KBM-7 (cell line): Measurements from ENCODE around the gene VAV3.
"Not testable (repeated sequence)": the region's sequence is repeated elsewhere in the genome, so short reads cannot be mapped to it uniquely, and the experiment has no call there.

Experiments
- DNase-seq: peaks from one replicate; pipeline ENCODE4 v3.0.0-alpha.2; 2015
- in situ Hi-C: fragments of 300-500 bp; cut with MboI; formaldehyde crosslinking; loops from 2 replicates; pipeline ENCODE4 v1.14.3; 2020; ENCODE audit warnings: low sequenced_read_pairs, low pct_unique_long_range_greater_than_20kb, mixed read lengths

VAV3 gene

GRCh38 chr1:107897438-107898345 is 67.3 kb downstream of the VAV3 start:
- in situ Hi-C loops = no loop called here
- peak; percentile 68 for DNase-seq

GRCh38 chr1:107896936-107897335 is 68.0 kb downstream of the VAV3 start:
- DNase-seq = no peak
- in situ Hi-C loops = no loop called here

GRCh38 chr1:107896401-107896800 is 68.6 kb downstream of the VAV3 start:
- DNase-seq = no peak
- in situ Hi-C loops = no loop called here

- in situ Hi-C loops = no loop called here
- DNase-seq = peak; percentile 34
These were observed 69.4 kb downstream of the VAV3 start for GRCh38 chr1:107895403-107896191.

- no peak for DNase-seq
- in situ Hi-C loops = no loop called here
These were observed 70.4 kb downstream of the VAV3 start for GRCh38 chr1:107894605-107895004.

GRCh38 chr1:107893350-107893749 is 71.6 kb downstream of the VAV3 start:
- DNase-seq, in situ Hi-C loops: not testable (repeated sequence)

GRCh38 chr1:107889524-107889923 is 75.5 kb downstream of the VAV3 start:
- no peak for DNase-seq
- in situ Hi-C loops = no loop called here

GRCh38 chr1:107883562-107883961 is 81.4 kb downstream of the VAV3 start:
- in situ Hi-C loops = no loop called here
- DNase-seq = no peak

- in situ Hi-C loops = no loop called here
These were observed 85.1 kb downstream of the VAV3 start for GRCh38 chr1:107879927-107880326.

GRCh38 chr1:107879346-107879745 is 85.6 kb downstream of the VAV3 start:
- in situ Hi-C loops = no loop called here
- DNase-seq = no peak

More at GRCh38 chr1:107879927-107880326, 85.1 kb downstream of the VAV3 start:
- DNase-seq = no peak

GRCh38 chr1:107877745-107878144 is 87.2 kb downstream of the VAV3 start:
- peak; percentile 50 for DNase-seq
- in situ Hi-C loops = no loop called here

GRCh38 chr1:107877092-107877491 is 87.9 kb downstream of the VAV3 start:
- DNase-seq = peak; percentile 55
- in situ Hi-C loops = no loop called here

GRCh38 chr1:107875689-107876088 is 89.3 kb downstream of the VAV3 start:
- in situ Hi-C loops = no loop called here
- DNase-seq = no peak

GRCh38 chr1:107874221-107874620 is 90.8 kb downstream of the VAV3 start:
- no peak for DNase-seq
- in situ Hi-C loops = no loop called here

- DNase-seq = no peak
- in situ Hi-C loops = no loop called here
These were observed 93.1 kb downstream of the VAV3 start for GRCh38 chr1:107871687-107872395.

GRCh38 chr1:107871259-107871658 is 93.7 kb downstream of the VAV3 start:
- in situ Hi-C loops = no loop called here
- DNase-seq = no peak

- DNase-seq = no peak
- in situ Hi-C loops = no loop called here
These were observed 94.3 kb downstream of the VAV3 start for GRCh38 chr1:107870696-107871095.

GRCh38 chr1:107867897-107868296 is 97.1 kb downstream of the VAV3 start:
- no peak for DNase-seq
- in situ Hi-C loops = no loop called here

- in situ Hi-C loops = no loop called here
- no peak for DNase-seq
These were observed 97.6 kb downstream of the VAV3 start for GRCh38 chr1:107867422-107867821.

GRCh38 chr1:107866870-107867269 is 98.1 kb downstream of the VAV3 start:
- in situ Hi-C loops = no loop called here
- no peak for DNase-seq
